ENCODE data around the gene ZNF616.

ZNF616 gene

GRCh38 chr19:52139252-52140031, at the start of gene ZNF616:
Gene ZNF616 (minus strand): TSS chr19:52139938. CDS start chr19:52130512, 9,426 bp downstream.
- peak; percentile 74 for DNase-seq (ENCODE audit: low read depth)

- peak; percentile 98 for DNase-seq (ENCODE audit: low read depth)
Measured at GRCh38 chr19:52188822-52189734, 49.3 kb upstream of the ZNF616 start.

- no peak for DNase-seq (ENCODE audit: low read depth)
Measured at GRCh38 chr19:52187407-52187806, 47.7 kb upstream of the ZNF616 start.

GRCh38 chr19:52176574-52176973, 36.8 kb upstream of the ZNF616 start:
- no peak for DNase-seq (ENCODE audit: low read depth)

- no peak for DNase-seq (ENCODE audit: low read depth)
Measured at GRCh38 chr19:52172347-52172746, 32.6 kb upstream of the ZNF616 start.

GRCh38 chr19:52171321-52172169, 31.8 kb upstream of the ZNF616 start, which contains the start of gene ZNF836:
Gene ZNF836 (minus strand): TSS chr19:52171621. CDS start chr19:52168072, 3,549 bp downstream.
- peak; percentile 90 for DNase-seq (ENCODE audit: low read depth)

GRCh38 chr19:52170863-52171320, 31.2 kb upstream of the ZNF616 start:
- DNase-seq (ENCODE audit: low read depth): no peak

GRCh38 chr19:52170304-52170703, 30.6 kb upstream of the ZNF616 start:
- no peak for DNase-seq (ENCODE audit: low read depth)

- no peak for DNase-seq (ENCODE audit: low read depth)
Measured at GRCh38 chr19:52155596-52156359, 16.0 kb upstream of the ZNF616 start.

GRCh38 chr19:52148256-52148655, 8.5 kb upstream of the ZNF616 start:
- DNase-seq (ENCODE audit: low read depth): no peak

GRCh38 chr19:52142001-52142595, 2.4 kb upstream of the ZNF616 start:
- no peak for DNase-seq (ENCODE audit: low read depth)

- no peak for DNase-seq (ENCODE audit: low read depth)
Measured at GRCh38 chr19:52141203-52141602, 1.5 kb upstream of the ZNF616 start.

GRCh38 chr19:52140032-52140710, 433 bp upstream of the ZNF616 start:
- DNase-seq (ENCODE audit: low read depth): peak; percentile 98

GRCh38 chr19:52138983-52139251, 821 bp downstream of the ZNF616 start:
- DNase-seq (ENCODE audit: low read depth): no peak

- DNase-seq (ENCODE audit: low read depth): no peak
Measured at GRCh38 chr19:52138278-52138982, 1.3 kb downstream of the ZNF616 start.

- DNase-seq (ENCODE audit: low read depth): no peak
Measured at GRCh38 chr19:52120286-52120685, 19.5 kb downstream of the ZNF616 start.

GRCh38 chr19:52115526-52116053, 24.1 kb downstream of the ZNF616 start:
- DNase-seq (ENCODE audit: low read depth): no peak

GRCh38 chr19:52114691-52115090, 25.0 kb downstream of the ZNF616 start:
- no peak for DNase-seq (ENCODE audit: low read depth)

GRCh38 chr19:52112624-52113023, 27.1 kb downstream of the ZNF616 start:
- DNase-seq (ENCODE audit: low read depth): no peak
